B cell (primary cell): ENCODE results near the gene PLCD1.

Experiments
- EZH2 ChIP-seq: IDR thresholded peaks from 2 replicates; pipeline ENCODE4 v1.6.1; 2012; ENCODE audit warnings: borderline replicate concordance, low read depth, mild to moderate bottlenecking, moderate library complexity, low read length; ENCODE audit not compliant: insufficient read depth, poor library complexity, severe bottlenecking
- TF ChIP-seq, protein P1 (sequence below): fragments of 200-600 bp; IDR thresholded peaks from one replicate; pipeline ENCODE4 v1.8.0; 2022; ENCODE audit warnings: antibody characterized with exemption, mild to moderate bottlenecking

DNA sequence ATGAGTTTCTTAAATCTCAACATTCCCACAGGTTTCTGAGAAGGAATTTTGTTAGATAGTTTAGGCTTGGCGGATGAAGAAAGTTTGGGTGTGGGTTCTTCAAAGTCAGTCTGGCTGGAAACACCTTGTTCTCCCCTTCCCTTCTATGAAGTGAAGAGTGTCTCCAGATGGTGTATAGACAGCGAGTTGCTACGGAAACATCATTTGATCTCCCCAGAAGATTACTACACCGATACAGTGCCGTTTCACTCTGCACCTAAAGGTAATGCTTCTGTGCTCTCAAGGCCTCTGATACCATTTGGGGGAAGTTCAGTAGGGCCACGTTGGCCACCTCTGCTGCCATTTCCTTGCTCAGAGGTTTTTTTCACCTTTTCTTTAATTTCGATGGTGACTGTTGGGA, 30.1 kb upstream of the PLCD1 start:
- TF ChIP-seq, protein P1, sequence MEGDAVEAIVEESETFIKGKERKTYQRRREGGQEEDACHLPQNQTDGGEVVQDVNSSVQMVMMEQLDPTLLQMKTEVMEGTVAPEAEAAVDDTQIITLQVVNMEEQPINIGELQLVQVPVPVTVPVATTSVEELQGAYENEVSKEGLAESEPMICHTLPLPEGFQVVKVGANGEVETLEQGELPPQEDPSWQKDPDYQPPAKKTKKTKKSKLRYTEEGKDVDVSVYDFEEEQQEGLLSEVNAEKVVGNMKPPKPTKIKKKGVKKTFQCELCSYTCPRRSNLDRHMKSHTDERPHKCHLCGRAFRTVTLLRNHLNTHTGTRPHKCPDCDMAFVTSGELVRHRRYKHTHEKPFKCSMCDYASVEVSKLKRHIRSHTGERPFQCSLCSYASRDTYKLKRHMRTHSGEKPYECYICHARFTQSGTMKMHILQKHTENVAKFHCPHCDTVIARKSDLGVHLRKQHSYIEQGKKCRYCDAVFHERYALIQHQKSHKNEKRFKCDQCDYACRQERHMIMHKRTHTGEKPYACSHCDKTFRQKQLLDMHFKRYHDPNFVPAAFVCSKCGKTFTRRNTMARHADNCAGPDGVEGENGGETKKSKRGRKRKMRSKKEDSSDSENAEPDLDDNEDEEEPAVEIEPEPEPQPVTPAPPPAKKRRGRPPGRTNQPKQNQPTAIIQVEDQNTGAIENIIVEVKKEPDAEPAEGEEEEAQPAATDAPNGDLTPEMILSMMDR: no peak
- TF ChIP-seq EZH2: no peak
